GM15510 (cell line): ENCODE measurements around the gene TCOF1.

Experiments used
- POLR2A ChIP-seq: IDR thresholded peaks from 3 replicates; pipeline ENCODE4 v1.6.1; 2011; ENCODE audit warnings: borderline replicate concordance; ENCODE audit not compliant: insufficient read length; ENCODE audit errors: extremely low read depth

TCOF1 gene

GRCh38 chr5:150339165-150339564, 18.3 kb upstream of the TCOF1 start:
- no peak for TF ChIP-seq POLR2A

- no peak for TF ChIP-seq POLR2A
Measured at GRCh38 chr5:150339841-150340240, 17.7 kb upstream of the TCOF1 start.

GRCh38 chr5:150340614-150341255, 16.8 kb upstream of the TCOF1 start:
- TF ChIP-seq POLR2A: no peak

DNA sequence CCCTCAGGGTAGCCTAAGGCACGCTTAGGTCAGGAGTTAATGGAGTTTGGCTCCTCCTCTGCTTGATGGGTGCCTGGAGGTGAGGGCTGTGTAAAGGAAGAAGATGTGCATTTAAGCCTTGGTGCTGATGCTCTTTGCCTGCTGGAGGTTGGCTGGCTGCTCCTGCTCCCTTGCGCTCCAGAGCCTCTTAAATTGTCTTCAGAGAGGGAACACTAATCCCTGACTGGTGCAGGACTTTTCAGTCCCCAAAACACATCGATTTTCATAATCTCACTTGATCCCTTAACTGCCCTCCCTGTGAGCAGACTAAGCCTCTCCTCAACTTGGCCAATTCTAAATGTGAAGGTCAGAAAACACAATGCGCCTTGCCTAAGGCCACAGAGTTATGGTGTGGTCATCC, 16.2 kb upstream of the TCOF1 start:
- TF ChIP-seq POLR2A: no peak

DNA sequence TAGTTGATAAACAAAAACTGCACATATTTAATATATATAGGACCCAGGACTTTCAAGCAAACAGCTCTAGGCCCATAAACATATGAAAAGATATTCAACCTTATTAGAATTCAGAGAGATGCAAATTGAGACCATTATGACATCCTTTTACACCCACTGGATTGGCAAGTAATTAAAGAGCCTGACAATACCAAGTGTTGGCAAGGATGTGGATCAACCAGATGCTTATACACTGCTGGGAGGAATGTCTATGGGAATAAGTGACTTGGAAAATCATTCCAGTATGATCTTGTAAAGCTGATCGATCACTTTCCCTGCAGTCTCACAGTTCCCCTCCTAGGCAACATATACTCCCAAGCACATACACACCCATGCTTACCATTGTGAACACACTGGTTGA, 15.5 kb upstream of the TCOF1 start:
- TF ChIP-seq POLR2A: no peak

- no peak for TF ChIP-seq POLR2A
Measured at GRCh38 chr5:150342583-150342982, 14.9 kb upstream of the TCOF1 start.

DNA sequence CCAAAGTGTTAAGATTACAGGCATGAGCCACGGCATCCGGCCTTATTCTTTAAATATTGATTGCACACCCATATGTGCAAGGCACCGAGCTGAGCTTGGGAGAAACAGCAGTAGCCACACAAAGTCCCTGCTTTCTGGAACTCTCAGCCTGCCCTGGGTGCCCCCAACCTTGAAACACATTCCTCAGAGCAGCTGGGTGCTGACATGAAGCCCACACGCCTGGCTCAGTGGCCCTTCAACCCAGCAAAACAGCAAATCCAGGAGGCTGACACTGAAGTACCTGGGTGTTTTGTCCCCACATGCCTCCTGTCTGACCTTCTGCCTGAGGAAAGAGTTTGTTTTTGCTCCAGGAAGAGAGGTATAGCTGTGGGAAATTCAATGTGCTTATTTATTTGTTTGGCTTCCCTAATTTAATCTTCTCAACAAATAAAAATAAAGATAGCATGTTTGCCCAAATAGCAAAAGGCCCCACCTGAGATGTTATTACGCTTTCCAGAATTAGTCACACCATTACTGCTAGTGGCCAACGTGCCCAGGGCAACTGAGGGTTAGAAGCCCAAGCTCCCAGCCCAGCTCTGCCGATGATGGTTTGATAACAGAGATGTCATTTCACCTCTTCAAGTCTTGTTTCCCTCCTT, 13.4 kb upstream of the TCOF1 start:
- TF ChIP-seq POLR2A: no peak

- no peak for TF ChIP-seq POLR2A
Measured at GRCh38 chr5:150345716-150346115, 11.8 kb upstream of the TCOF1 start.

DNA sequence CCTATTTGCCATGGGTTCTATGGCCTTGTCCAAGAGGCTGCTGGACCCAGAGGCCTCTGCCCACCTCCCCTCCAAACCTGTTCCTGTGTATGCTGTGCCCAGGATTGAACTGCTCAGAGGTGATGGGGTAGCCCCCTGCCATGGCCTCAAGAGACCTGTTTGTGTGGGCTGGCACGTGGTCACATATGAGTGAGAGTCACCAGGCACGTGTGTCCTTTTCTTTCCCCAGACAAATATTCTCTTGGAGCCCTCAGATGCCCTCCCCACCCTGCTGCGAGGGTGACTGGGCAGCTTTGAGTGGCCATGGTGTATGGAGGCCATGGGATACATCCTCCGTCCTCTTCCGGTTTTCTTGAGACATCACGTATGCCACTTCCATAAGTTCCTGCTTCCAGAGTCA, 10.9 kb upstream of the TCOF1 start:
- no peak for TF ChIP-seq POLR2A

GRCh38 chr5:150347003-150347402, 10.5 kb upstream of the TCOF1 start:
- no peak for TF ChIP-seq POLR2A

DNA sequence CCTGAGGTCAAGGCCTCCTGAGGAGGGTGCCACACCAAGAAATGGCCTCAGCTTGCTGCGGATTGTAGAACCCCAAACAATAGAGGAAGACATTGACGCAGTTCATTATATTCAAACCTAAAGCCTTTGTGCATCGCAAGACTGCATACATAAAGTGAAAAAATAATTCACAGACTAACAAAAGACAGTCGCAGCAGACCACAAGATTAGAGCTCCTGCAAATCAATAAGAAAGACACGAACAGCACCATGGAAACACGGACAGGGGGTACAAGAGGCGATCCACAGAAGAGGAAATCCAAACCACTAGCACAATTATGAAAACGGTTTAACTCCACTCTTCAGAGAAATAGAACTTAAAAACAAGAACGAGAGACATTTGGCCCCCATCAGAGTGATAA, 10.0 kb upstream of the TCOF1 start:
- TF ChIP-seq POLR2A: no peak

DNA sequence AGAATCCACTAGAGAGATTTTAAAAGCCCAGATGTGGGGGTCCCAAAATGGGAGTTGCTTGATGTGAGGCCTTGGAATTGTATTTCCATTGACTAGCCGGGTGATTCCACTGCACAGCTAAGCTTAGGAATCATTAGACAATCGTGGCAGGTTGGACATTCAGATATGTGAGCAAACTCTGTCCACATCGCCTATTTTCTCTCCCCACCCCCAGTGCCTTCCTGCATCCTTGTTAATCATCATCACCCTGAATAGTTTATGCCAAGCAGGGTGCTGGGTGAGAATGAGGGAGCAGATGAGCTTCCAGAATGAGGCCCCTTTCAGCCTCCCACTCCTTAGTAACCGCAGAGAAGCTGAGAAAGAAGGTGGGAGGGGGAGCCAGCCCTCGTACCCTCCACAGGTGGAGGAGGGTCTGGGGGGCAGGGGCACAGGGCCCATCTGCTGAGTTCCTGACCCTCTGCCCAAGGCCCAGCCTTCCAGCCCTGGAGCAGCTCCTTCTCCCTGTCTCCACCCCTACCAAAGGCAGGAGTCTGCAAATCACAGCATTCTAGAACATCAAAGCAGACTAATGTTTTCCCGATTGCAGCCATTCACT, 7.7 kb upstream of the TCOF1 start:
- no peak for TF ChIP-seq POLR2A

- TF ChIP-seq POLR2A: no peak
Measured at GRCh38 chr5:150350524-150351344, 6.8 kb upstream of the TCOF1 start.

GRCh38 chr5:150352244-150353031, 5.1 kb upstream of the TCOF1 start:
- no peak for TF ChIP-seq POLR2A
